Measurements from ENCODE around the gene RELN.

GRCh38 chr7:103640031-103640779, 349.3 kb downstream of the RELN start:
- TF ChIP-seq CTCF (IDR thresholded peaks at IDR 0.05): no peak
- TF ChIP-seq POLR2A (IDR thresholded peaks at IDR 0.05): no peak

All from thyroid gland (tissue), 4 donors.